HG03159 (cell line): ENCODE measurements around the gene STXBP3.
A peak's percentile ranks its signal among the peaks of the same experiment; 100 is the strongest.
"Not testable (repeated sequence)": the region's sequence is repeated elsewhere in the genome, so short reads cannot be mapped to it uniquely, and the experiment has no call there.

Experiments used
- ATAC-seq: cut with Tn5 transposase; IDR thresholded peaks from one replicate; pipeline ENCODE4 v1.9.1; 2021; ENCODE audit warnings: mild to moderate bottlenecking, moderate library complexity; ENCODE audit not compliant: unreplicated experiment

STXBP3 gene

GRCh38 chr1:108728327-108728923 lies 18.0 kb upstream of the STXBP3 start:
- no peak for ATAC-seq

- no peak for ATAC-seq
These were observed 17.0 kb upstream of the STXBP3 start for GRCh38 chr1:108729481-108729880.

GRCh38 chr1:108732398-108732797 lies 14.1 kb upstream of the STXBP3 start:
- no peak for ATAC-seq

GRCh38 chr1:108734171-108734865 lies 12.2 kb upstream of the STXBP3 start:
- ATAC-seq = no peak

GRCh38 chr1:108742253-108742652 lies 4.2 kb upstream of the STXBP3 start:
- ATAC-seq = no peak

GRCh38 chr1:108745980-108746381 lies 493 bp upstream of the STXBP3 start:
- no peak for ATAC-seq

GRCh38 chr1:108747171-108747850 lies 837 bp downstream of the STXBP3 start:
- peak; percentile 13 for ATAC-seq

GRCh38 chr1:108747898-108748297 lies 1.4 kb downstream of the STXBP3 start:
- ATAC-seq = no peak

GRCh38 chr1:108749081-108749480 lies 2.6 kb downstream of the STXBP3 start:
- ATAC-seq = no peak

GRCh38 chr1:108750476-108751181 lies 4.2 kb downstream of the STXBP3 start:
- ATAC-seq = no peak

GRCh38 chr1:108753363-108753762 lies 6.9 kb downstream of the STXBP3 start:
- no peak for ATAC-seq

GRCh38 chr1:108758796-108759195 lies 12.3 kb downstream of the STXBP3 start:
- ATAC-seq = no peak

GRCh38 chr1:108767115-108767514 lies 20.6 kb downstream of the STXBP3 start:
- ATAC-seq = no peak

- ATAC-seq = no peak
These were observed 21.2 kb downstream of the STXBP3 start for GRCh38 chr1:108767708-108768107.

- no peak for ATAC-seq
These were observed 31.4 kb downstream of the STXBP3 start for GRCh38 chr1:108777839-108778238.

GRCh38 chr1:108779455-108779854 lies 33.0 kb downstream of the STXBP3 start:
- no peak for ATAC-seq

GRCh38 chr1:108780937-108781574 lies 34.6 kb downstream of the STXBP3 start:
- ATAC-seq = no peak

GRCh38 chr1:108781575-108781944 lies 35.1 kb downstream of the STXBP3 start:
- not testable (repeated sequence) for ATAC-seq

- ATAC-seq = no peak
These were observed 38.8 kb downstream of the STXBP3 start for GRCh38 chr1:108785264-108785663.

- ATAC-seq = no peak
These were observed 39.4 kb downstream of the STXBP3 start for GRCh38 chr1:108785880-108786279.

GRCh38 chr1:108791790-108792189 lies 45.3 kb downstream of the STXBP3 start:
- ATAC-seq = no peak
